DMS114 treated with DMSO at 0.1 percent for 48 hours (cell line): ENCODE measurements around the gene COPS7A.

ENCODE experiments used
- DNase-seq: peaks from one replicate; lab custom pipeline; 2025; ENCODE audit not compliant: unreplicated experiment; lab: John Stamatoyannopoulos, UW

Gene COPS7A

GRCh38 chr12:6723607-6724408 is at the start of gene COPS7A:
COPS7A (plus strand) TSS chr12:6724046; CDS start chr12:6724657, 611 bp downstream.
- peak; percentile 99 for DNase-seq

- DNase-seq, result no peak
Observed at GRCh38 chr12:6676962-6677361, 46.9 kb upstream of the COPS7A start.

- DNase-seq, result peak; percentile 30
Observed at GRCh38 chr12:6684609-6685008, 39.2 kb upstream of the COPS7A start.

- no peak for DNase-seq
Observed at GRCh38 chr12:6685814-6686213, 38.0 kb upstream of the COPS7A start.

GRCh38 chr12:6688543-6688998 is 35.3 kb upstream of the COPS7A start:
- DNase-seq, result no peak

GRCh38 chr12:6688999-6689882 is 34.6 kb upstream of the COPS7A start, which contains the start of gene ZNF384:
ZNF384 (minus strand) TSS chr12:6689375; CDS start chr12:6679520, 9,855 bp downstream.
- peak; percentile 99 for DNase-seq

- no peak for DNase-seq
Observed at GRCh38 chr12:6691473-6691872, 32.4 kb upstream of the COPS7A start.

- DNase-seq, result no peak
Observed at GRCh38 chr12:6692888-6693287, 31.0 kb upstream of the COPS7A start.

GRCh38 chr12:6693832-6694355 is 30.0 kb upstream of the COPS7A start:
- no peak for DNase-seq

GRCh38 chr12:6694701-6695100 is 29.1 kb upstream of the COPS7A start:
- no peak for DNase-seq

- no peak for DNase-seq
Observed at GRCh38 chr12:6695313-6696045, 28.4 kb upstream of the COPS7A start.

- no peak for DNase-seq
Observed at GRCh38 chr12:6696690-6697583, 26.9 kb upstream of the COPS7A start.

GRCh38 chr12:6697584-6698351 is 26.1 kb upstream of the COPS7A start:
- peak; percentile 61 for DNase-seq

GRCh38 chr12:6698352-6699046 is 25.3 kb upstream of the COPS7A start:
- no peak for DNase-seq

- DNase-seq, result no peak
Observed at GRCh38 chr12:6699259-6699988, 24.4 kb upstream of the COPS7A start.

- DNase-seq, result no peak
Observed at GRCh38 chr12:6699989-6700645, 23.7 kb upstream of the COPS7A start.

- DNase-seq, result no peak
Observed at GRCh38 chr12:6700646-6701051, 23.2 kb upstream of the COPS7A start, which contains the start of gene PIANP. PIANP (minus strand) TSS chr12:6700815; CDS start chr12:6698061, 2,754 bp downstream.
